ENCODE results near the gene SNORC. TPM values are rescaled to one million over a fixed set of nuclear protein-coding genes. Genes with fewer than 3 reads are reported as not detected.

SNORC gene
- total and polyA plus RNA-seq, 4 donors: 0.63 to 2.1 (median 1.3) TPM

GRCh38 chr2:232871418-232871834 is 1.4 kb downstream of the SNORC start:
- Histone ChIP-seq H3K36me3 (ENCODE audit: control insufficient read depth in 4 of 4, insufficient read depth in 4 of 4, low read length in 4 of 4) (no peaks in the 10 kb centered on the region), H3K4me1 (ENCODE audit: control insufficient read depth in 5 of 5, insufficient read depth in 5 of 5, low read length in 5 of 5) (peaks cover 0 to 5% (median 0%) of the 10 kb centered on the region in 5 donors), H3K9me3 (ENCODE audit: control insufficient read depth in 4 of 4, insufficient read depth in 3 of 4, low read length in 3 of 4) (no peaks in the 10 kb centered on the region), H3K4me3 (no peak overlapping the region), H3K27ac (ENCODE audit: low read depth in 1 of 2, low read length in 1 of 2) (no peak overlapping the region), H3K27me3 (ENCODE audit: control insufficient read depth in 3 of 3, insufficient read depth in 3 of 3, low read length in 2 of 3) (peaks cover 0 to 7% (median 5%) of the 10 kb centered on the region in 3 donors), H3K9ac (ENCODE audit: insufficient read depth in 1 of 2, low read length in 2 of 2) (no peak overlapping the region)
- WGBS, 2 donors: 55 to 78% methylated on average over 15 of the region's 15 CpGs
- ATAC-seq (ENCODE audit: insufficient read depth, low FRiP score) (no peak), DNase-seq (no peak)
- no peak for TF ChIP-seq CTCF (IDR thresholded peaks at IDR 0.05; ENCODE audit: control extremely low read depth, extremely low read depth)

GRCh38 chr2:232871835-232872736 is 2.0 kb downstream of the SNORC start:
- DNase-seq (no peak), ATAC-seq (ENCODE audit: insufficient read depth, low FRiP score) (no peak)
- TF ChIP-seq CTCF (IDR thresholded peaks at IDR 0.05; ENCODE audit: control extremely low read depth, extremely low read depth): no peak
- Histone ChIP-seq H3K9me3 (ENCODE audit: control insufficient read depth in 4 of 4, insufficient read depth in 3 of 4, low read length in 3 of 4) (no peaks in the 10 kb centered on the region), H3K27ac (ENCODE audit: low read depth in 1 of 2, low read length in 1 of 2) (no peak overlapping the region), H3K4me3 (no peak overlapping the region), H3K4me1 (ENCODE audit: control insufficient read depth in 5 of 5, insufficient read depth in 5 of 5, low read length in 5 of 5) (peaks cover 0 to 9% (median 0%) of the 10 kb centered on the region in 5 donors), H3K36me3 (ENCODE audit: control insufficient read depth in 4 of 4, insufficient read depth in 4 of 4, low read length in 4 of 4) (no peaks in the 10 kb centered on the region), H3K27me3 (ENCODE audit: control insufficient read depth in 3 of 3, insufficient read depth in 3 of 3, low read length in 2 of 3) (peaks cover 0 to 7% (median 7%) of the 10 kb centered on the region in 3 donors), H3K9ac (ENCODE audit: insufficient read depth in 1 of 2, low read length in 2 of 2) (no peak overlapping the region)
- WGBS, 2 donors: 92 to 93% methylated on average over 22 of the region's 22 CpGs

GRCh38 chr2:232872826-232873225 is 2.8 kb downstream of the SNORC start:
- peaks cover 0 to 7% (median 7%) of the 10 kb centered on the region in 3 donors for H3K27me3 ChIP-seq (ENCODE audit: control insufficient read depth in 3 of 3, insufficient read depth in 3 of 3, low read length in 2 of 3)
- peaks cover 0 to 9% (median 0%) of the 10 kb centered on the region in 5 donors for H3K4me1 ChIP-seq (ENCODE audit: control insufficient read depth in 5 of 5, insufficient read depth in 5 of 5, low read length in 5 of 5)
- DNase-seq (no peak), ATAC-seq (ENCODE audit: insufficient read depth, low FRiP score) (no peak)
- no peak overlapping the region for H3K4me3 ChIP-seq
- no peaks in the 10 kb centered on the region for H3K9me3 ChIP-seq (ENCODE audit: control insufficient read depth in 4 of 4, insufficient read depth in 3 of 4, low read length in 3 of 4)
- WGBS, 2 donors: 92 to 93% methylated on average over 9 of the region's 9 CpGs
- no peak overlapping the region for H3K9ac ChIP-seq (ENCODE audit: insufficient read depth in 1 of 2, low read length in 2 of 2)
- H3K27ac ChIP-seq (ENCODE audit: low read depth in 1 of 2, low read length in 1 of 2): no peak overlapping the region
- TF ChIP-seq CTCF (IDR thresholded peaks at IDR 0.05; ENCODE audit: control extremely low read depth, extremely low read depth): no peak
- no peaks in the 10 kb centered on the region for H3K36me3 ChIP-seq (ENCODE audit: control insufficient read depth in 4 of 4, insufficient read depth in 4 of 4, low read length in 4 of 4)
